ENCODE measurements around the gene TMEM178B.
A peak's percentile ranks its signal among the peaks of the same experiment; 100 is the strongest.
"Not testable (repeated sequence)": the region's sequence is repeated elsewhere in the genome, so short reads cannot be mapped to it uniquely, and the experiment has no call there.

Gene TMEM178B

DNA sequence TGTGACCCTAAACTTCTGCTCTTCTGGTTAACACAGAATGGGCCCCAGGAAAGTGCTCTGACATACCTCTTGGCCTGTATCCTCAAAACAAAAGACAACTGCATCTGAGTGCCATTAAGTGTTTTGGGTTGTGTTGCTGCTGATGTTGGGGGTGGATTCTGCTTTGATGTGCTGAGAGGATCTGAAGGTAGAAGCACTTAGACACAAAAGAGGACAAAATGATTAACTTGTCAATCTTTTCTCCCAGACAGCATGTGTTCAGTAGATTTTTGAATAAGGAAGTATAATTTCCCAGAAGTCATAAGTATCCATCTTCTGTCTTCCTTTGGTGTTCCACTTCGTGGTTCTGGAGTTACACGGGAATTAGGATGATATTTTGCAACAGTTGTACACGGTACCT, 16.1 kb upstream of the TMEM178B start:
- H3K9me3 ChIP-seq (ENCODE audit: insufficient read depth, low read length) = no peaks in the 10 kb centered on the region
- H3K9ac ChIP-seq (ENCODE audit: insufficient read length, low read depth) = no peak overlapping the region
- no peak overlapping the region for H3K4me3 ChIP-seq (ENCODE audit: insufficient read length, low read depth)
- DNase-seq (ENCODE audit: low read depth, low spot score) = no peak
- TF ChIP-seq ZNF274 (IDR thresholded peaks at IDR 0.05; ENCODE audit: low read depth, low read length) (no peak), SUZ12 (IDR thresholded peaks at IDR 0.05; ENCODE audit: extremely low read depth, insufficient read depth, insufficient read length) (no peak), YY1 (IDR thresholded peaks at IDR 0.05; ENCODE audit: insufficient read depth, insufficient read length) (no peak)
- H3K4me1 ChIP-seq (ENCODE audit: insufficient read depth, insufficient read length) = no peaks in the 10 kb centered on the region
- no peaks in the 10 kb centered on the region for H3K36me3 ChIP-seq (ENCODE audit: insufficient read depth, insufficient read length, low read length)
- no peaks in the 10 kb centered on the region for H3K27me3 ChIP-seq (ENCODE audit: insufficient read depth, insufficient read length)

- not testable (repeated sequence) for DNase-seq (ENCODE audit: low read depth, low spot score); H3K4me3 ChIP-seq (ENCODE audit: insufficient read length, low read depth); H3K9ac ChIP-seq (ENCODE audit: insufficient read length, low read depth); H3K4me1 ChIP-seq (ENCODE audit: insufficient read depth, insufficient read length); H3K36me3 ChIP-seq (ENCODE audit: insufficient read depth, insufficient read length, low read length); H3K9me3 ChIP-seq (ENCODE audit: insufficient read depth, low read length)
- H3K27me3 ChIP-seq (ENCODE audit: insufficient read depth, insufficient read length) = peaks cover 26% of the 10 kb centered on the region
These were observed 6.0 kb upstream of the TMEM178B start for GRCh38 chr7:141067856-141068255.

DNA sequence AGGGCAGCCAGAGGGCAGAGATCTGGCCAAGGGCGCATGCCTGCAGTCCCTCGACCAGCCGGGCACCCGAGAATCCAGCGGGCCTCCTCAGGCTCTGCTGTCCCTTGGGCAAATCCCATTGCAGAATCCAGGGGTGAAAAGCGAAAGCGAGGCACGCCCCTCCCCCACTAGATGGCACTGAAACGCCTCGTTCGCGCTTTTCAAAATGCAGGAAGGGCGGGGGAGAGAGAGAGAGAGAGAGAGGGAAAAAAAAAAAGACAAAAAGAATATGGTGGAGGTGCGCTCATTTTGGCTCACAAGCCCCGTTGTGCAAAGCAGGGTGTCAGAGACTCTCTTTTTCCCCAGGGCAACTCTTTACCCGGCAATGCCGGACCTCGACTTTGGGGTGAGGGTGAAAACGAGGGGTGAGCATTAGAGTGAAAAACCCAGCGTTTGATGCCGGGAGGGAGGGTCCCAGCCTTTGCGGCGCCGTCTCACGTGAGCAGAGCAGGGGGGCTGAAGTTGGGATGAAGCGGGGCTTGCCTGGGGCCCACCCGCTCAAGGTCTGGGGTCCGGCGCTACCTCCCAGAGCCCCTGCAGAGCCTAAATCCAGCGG, 2.5 kb upstream of the TMEM178B start:
- TF ChIP-seq SUZ12 (IDR thresholded peaks at IDR 0.05; ENCODE audit: extremely low read depth, insufficient read depth, insufficient read length) (no peak), YY1 (IDR thresholded peaks at IDR 0.05; ENCODE audit: insufficient read depth, insufficient read length) (no peak), ZNF274 (IDR thresholded peaks at IDR 0.05; ENCODE audit: low read depth, low read length) (no peak)
- Histone ChIP-seq H3K27me3 (ENCODE audit: insufficient read depth, insufficient read length) (peaks cover 59% of the 10 kb centered on the region), H3K36me3 (ENCODE audit: insufficient read depth, insufficient read length, low read length) (no peaks in the 10 kb centered on the region), H3K4me1 (ENCODE audit: insufficient read depth, insufficient read length) (no peaks in the 10 kb centered on the region), H3K9me3 (ENCODE audit: insufficient read depth, low read length) (no peaks in the 10 kb centered on the region), H3K9ac (ENCODE audit: insufficient read length, low read depth) (peak overlapping the region; percentile 44), H3K4me3 (ENCODE audit: insufficient read length, low read depth) (peak overlapping the region; percentile 62)
- DNase-seq (ENCODE audit: low read depth, low spot score) = peak; percentile 71

DNA sequence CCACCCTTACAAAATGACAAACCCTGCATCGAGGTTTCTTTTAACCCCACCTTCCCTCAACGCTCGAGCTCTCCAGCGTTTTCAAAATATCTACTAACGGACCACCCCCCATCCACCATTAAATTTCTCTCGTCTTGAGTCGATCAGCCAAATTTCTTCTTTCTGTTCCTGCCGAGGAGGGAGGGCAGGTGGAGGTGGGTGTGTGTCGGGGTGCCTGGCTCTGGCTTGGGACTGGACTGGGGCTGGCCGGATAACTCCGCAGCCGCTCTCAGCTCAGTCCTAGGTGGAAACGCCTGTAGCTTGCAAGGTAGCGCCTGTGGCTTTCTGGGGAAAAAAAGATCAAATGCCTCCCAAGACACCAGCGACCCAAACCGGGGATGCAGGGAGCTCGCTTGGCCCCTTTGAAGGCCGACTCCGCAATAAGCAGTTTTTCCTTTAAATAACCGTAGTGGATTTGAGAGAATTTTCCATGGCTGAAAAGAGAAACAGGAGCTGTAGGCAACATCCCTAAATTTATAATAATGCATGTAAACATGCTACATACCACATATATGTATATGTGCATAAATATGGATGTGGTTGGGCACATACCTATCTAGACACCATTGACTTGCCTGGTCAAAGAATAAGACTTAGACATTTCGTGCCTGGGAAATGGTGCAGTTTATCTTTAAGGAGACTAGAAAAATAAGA, 1.9 kb upstream of the TMEM178B start:
- Histone ChIP-seq H3K9me3 (ENCODE audit: insufficient read depth, low read length) (no peaks in the 10 kb centered on the region), H3K4me1 (ENCODE audit: insufficient read depth, insufficient read length) (no peaks in the 10 kb centered on the region), H3K27me3 (ENCODE audit: insufficient read depth, insufficient read length) (peaks cover 66% of the 10 kb centered on the region), H3K9ac (ENCODE audit: insufficient read length, low read depth) (peak overlapping the region; percentile 44), H3K36me3 (ENCODE audit: insufficient read depth, insufficient read length, low read length) (no peaks in the 10 kb centered on the region), H3K4me3 (ENCODE audit: insufficient read length, low read depth) (peak overlapping the region; percentile 62)
- no peak for TF ChIP-seq ZNF274 (IDR thresholded peaks at IDR 0.05; ENCODE audit: low read depth, low read length)
- TF ChIP-seq YY1 (IDR thresholded peaks at IDR 0.05; ENCODE audit: insufficient read depth, insufficient read length) = no peak
- no peak for TF ChIP-seq SUZ12 (IDR thresholded peaks at IDR 0.05; ENCODE audit: extremely low read depth, insufficient read depth, insufficient read length)
- DNase-seq (ENCODE audit: low read depth, low spot score) = no peak

- DNase-seq (ENCODE audit: low read depth, low spot score) = no peak
- peak overlapping the region; percentile 62 for H3K4me3 ChIP-seq (ENCODE audit: insufficient read length, low read depth)
These were observed 1.2 kb upstream of the TMEM178B start for GRCh38 chr7:141072548-141073172.

DNA sequence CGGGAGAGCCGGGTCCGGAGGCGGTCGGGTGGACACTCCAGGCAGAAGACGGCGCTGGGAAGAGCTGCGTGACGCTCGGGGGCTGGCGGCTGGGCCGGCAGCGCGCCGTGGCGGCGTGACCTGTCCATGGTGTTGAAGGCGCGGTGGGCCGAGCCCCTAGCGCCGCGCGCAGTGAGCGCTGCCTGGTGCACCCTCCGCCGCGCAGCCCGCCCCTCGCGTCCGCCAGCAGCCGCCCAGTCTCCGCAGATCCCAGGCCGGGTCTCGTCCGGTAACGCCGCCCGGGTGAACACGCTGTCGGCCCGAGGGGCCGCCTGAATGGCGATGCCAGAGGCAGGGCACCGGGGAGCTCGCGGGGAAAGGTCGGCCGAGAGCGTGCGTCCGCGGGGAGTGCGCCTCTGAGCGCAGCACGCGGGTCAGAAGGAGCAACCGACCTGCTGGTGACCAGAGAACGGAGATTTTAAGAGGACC, 657 bp upstream of the TMEM178B start:
- TF ChIP-seq ZNF274 (IDR thresholded peaks at IDR 0.05; ENCODE audit: low read depth, low read length) = no peak
- TF ChIP-seq YY1 (IDR thresholded peaks at IDR 0.05; ENCODE audit: insufficient read depth, insufficient read length) = no peak
- no peak for TF ChIP-seq SUZ12 (IDR thresholded peaks at IDR 0.05; ENCODE audit: extremely low read depth, insufficient read depth, insufficient read length)
- no peaks in the 10 kb centered on the region for H3K4me1 ChIP-seq (ENCODE audit: insufficient read depth, insufficient read length)
- H3K9ac ChIP-seq (ENCODE audit: insufficient read length, low read depth) = peak overlapping the region; percentile 50
- H3K36me3 ChIP-seq (ENCODE audit: insufficient read depth, insufficient read length, low read length) = no peaks in the 10 kb centered on the region
- H3K27me3 ChIP-seq (ENCODE audit: insufficient read depth, insufficient read length) = peaks cover 72% of the 10 kb centered on the region
- no peaks in the 10 kb centered on the region for H3K9me3 ChIP-seq (ENCODE audit: insufficient read depth, low read length)
- no peak for DNase-seq (ENCODE audit: low read depth, low spot score)
- H3K4me3 ChIP-seq (ENCODE audit: insufficient read length, low read depth) = peak overlapping the region; percentile 62

More at GRCh38 chr7:141072548-141073172, 1.2 kb upstream of the TMEM178B start:
- H3K27me3 ChIP-seq (ENCODE audit: insufficient read depth, insufficient read length) = peaks cover 70% of the 10 kb centered on the region
- H3K9me3 ChIP-seq (ENCODE audit: insufficient read depth, low read length) = no peaks in the 10 kb centered on the region
- TF ChIP-seq SUZ12 (IDR thresholded peaks at IDR 0.05; ENCODE audit: extremely low read depth, insufficient read depth, insufficient read length) (no peak), ZNF274 (IDR thresholded peaks at IDR 0.05; ENCODE audit: low read depth, low read length) (no peak), YY1 (IDR thresholded peaks at IDR 0.05; ENCODE audit: insufficient read depth, insufficient read length) (no peak)
- H3K4me1 ChIP-seq (ENCODE audit: insufficient read depth, insufficient read length) = no peaks in the 10 kb centered on the region
- H3K9ac ChIP-seq (ENCODE audit: insufficient read length, low read depth) = peak overlapping the region; percentile 32
- H3K36me3 ChIP-seq (ENCODE audit: insufficient read depth, insufficient read length, low read length) = no peaks in the 10 kb centered on the region

All from NT2/D1 (cell line).